Ishikawa (cell line): ENCODE measurements around the gene GZMM.

Experiments used
- CEBPB ChIP-seq: IDR thresholded peaks from 2 replicates; pipeline ENCODE4 v1.6.1; 2012
- CREB1 ChIP-seq: IDR thresholded peaks from 2 replicates; pipeline ENCODE4 v1.6.1; 2012; ENCODE audit warnings: low read depth
- EGR1 ChIP-seq: IDR thresholded peaks from 2 replicates; pipeline ENCODE4 v1.6.1; 2012
- EP300 ChIP-seq: IDR thresholded peaks from 2 replicates; pipeline ENCODE4 v1.6.1; 2012; ENCODE audit warnings: borderline replicate concordance
- FOXM1 ChIP-seq: IDR thresholded peaks from 2 replicates; pipeline ENCODE4 v1.6.1; 2012; ENCODE audit warnings: low read depth, borderline replicate concordance
- NFIC ChIP-seq: IDR thresholded peaks from 2 replicates; pipeline ENCODE4 v1.6.1; 2012
- RAD21 ChIP-seq: IDR thresholded peaks from 2 replicates; pipeline ENCODE4 v1.6.1; 2012; ENCODE audit warnings: low read depth
- TAF1 ChIP-seq: IDR thresholded peaks from 2 replicates; pipeline ENCODE4 v1.6.1; 2012; ENCODE audit warnings: low read depth, mild to moderate bottlenecking
- TCF12 ChIP-seq: IDR thresholded peaks from 2 replicates; pipeline ENCODE4 v1.6.1; 2012; ENCODE audit warnings: low read depth
- TEAD4 ChIP-seq: IDR thresholded peaks from 2 replicates; pipeline ENCODE4 v1.6.1; 2012
- YY1 ChIP-seq: IDR thresholded peaks from 2 replicates; pipeline ENCODE4 v1.6.1; 2012; ENCODE audit warnings: low read depth
- ZBTB7A ChIP-seq: IDR thresholded peaks from 2 replicates; pipeline ENCODE4 v1.6.1; 2012; ENCODE audit warnings: low read depth
- TF ChIP-seq, protein P1 (sequence below): IDR thresholded peaks from 2 replicates; pipeline ENCODE4 v1.6.1; 2012; ENCODE audit warnings: low read depth, mild to moderate bottlenecking
- TF ChIP-seq, protein P2 (sequence below): IDR thresholded peaks from 2 replicates; pipeline ENCODE4 v1.6.1; 2012
- TF ChIP-seq, protein P3 (sequence below): IDR thresholded peaks from 2 replicates; pipeline ENCODE4 v1.6.1; 2012

The GZMM gene

DNA sequence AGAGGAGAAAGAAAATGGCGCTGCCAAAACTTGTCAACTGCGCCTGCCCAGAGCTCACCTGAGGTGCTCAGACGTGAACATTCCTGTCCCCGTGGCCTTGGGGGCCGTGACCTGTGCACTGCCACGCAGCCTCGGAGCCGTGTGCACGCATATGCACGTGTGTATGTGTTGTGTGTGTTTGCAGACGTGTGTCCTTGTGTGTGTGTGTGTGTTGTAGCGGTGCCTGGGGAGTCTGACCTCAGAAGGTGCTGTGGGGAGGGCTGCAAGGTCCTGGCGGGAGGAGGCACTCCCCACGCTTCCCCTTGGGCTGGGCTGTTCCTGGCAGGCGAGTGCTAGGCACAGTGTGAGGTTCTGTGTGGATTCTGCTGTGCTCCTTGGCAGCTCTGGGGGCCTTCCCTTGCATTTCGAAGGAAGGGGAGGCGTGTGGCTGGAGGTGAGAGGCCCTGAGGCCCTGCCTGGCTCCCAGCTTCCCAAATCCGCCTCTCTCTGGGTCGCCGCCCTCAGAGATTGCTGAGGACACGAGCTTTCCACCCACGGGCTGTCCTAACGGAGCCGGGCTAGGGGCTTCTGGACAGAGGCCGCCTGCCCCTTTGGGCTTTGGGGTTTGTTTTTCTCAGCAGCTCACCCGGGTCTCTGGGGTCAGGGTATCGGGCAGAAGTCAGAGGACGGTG, 33.0 kb downstream of the GZMM start:
- TF ChIP-seq EGR1: no peak
- no peak for TF ChIP-seq ZBTB7A
- no peak for TF ChIP-seq NFIC
- TF ChIP-seq RAD21: no peak
- no peak for TF ChIP-seq EP300
- TF ChIP-seq, protein P1, sequence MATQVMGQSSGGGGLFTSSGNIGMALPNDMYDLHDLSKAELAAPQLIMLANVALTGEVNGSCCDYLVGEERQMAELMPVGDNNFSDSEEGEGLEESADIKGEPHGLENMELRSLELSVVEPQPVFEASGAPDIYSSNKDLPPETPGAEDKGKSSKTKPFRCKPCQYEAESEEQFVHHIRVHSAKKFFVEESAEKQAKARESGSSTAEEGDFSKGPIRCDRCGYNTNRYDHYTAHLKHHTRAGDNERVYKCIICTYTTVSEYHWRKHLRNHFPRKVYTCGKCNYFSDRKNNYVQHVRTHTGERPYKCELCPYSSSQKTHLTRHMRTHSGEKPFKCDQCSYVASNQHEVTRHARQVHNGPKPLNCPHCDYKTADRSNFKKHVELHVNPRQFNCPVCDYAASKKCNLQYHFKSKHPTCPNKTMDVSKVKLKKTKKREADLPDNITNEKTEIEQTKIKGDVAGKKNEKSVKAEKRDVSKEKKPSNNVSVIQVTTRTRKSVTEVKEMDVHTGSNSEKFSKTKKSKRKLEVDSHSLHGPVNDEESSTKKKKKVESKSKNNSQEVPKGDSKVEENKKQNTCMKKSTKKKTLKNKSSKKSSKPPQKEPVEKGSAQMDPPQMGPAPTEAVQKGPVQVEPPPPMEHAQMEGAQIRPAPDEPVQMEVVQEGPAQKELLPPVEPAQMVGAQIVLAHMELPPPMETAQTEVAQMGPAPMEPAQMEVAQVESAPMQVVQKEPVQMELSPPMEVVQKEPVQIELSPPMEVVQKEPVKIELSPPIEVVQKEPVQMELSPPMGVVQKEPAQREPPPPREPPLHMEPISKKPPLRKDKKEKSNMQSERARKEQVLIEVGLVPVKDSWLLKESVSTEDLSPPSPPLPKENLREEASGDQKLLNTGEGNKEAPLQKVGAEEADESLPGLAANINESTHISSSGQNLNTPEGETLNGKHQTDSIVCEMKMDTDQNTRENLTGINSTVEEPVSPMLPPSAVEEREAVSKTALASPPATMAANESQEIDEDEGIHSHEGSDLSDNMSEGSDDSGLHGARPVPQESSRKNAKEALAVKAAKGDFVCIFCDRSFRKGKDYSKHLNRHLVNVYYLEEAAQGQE: no peak
- TF ChIP-seq YY1: no peak
- TF ChIP-seq, protein P2, sequence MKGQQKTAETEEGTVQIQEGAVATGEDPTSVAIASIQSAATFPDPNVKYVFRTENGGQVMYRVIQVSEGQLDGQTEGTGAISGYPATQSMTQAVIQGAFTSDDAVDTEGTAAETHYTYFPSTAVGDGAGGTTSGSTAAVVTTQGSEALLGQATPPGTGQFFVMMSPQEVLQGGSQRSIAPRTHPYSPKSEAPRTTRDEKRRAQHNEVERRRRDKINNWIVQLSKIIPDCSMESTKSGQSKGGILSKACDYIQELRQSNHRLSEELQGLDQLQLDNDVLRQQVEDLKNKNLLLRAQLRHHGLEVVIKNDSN: no peak
- TF ChIP-seq CEBPB: no peak
- no peak for TF ChIP-seq FOXM1
- no peak for TF ChIP-seq TAF1
- no peak for TF ChIP-seq TEAD4
- TF ChIP-seq CREB1: no peak
- TF ChIP-seq, protein P3, sequence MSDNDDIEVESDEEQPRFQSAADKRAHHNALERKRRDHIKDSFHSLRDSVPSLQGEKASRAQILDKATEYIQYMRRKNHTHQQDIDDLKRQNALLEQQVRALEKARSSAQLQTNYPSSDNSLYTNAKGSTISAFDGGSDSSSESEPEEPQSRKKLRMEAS: no peak

DNA sequence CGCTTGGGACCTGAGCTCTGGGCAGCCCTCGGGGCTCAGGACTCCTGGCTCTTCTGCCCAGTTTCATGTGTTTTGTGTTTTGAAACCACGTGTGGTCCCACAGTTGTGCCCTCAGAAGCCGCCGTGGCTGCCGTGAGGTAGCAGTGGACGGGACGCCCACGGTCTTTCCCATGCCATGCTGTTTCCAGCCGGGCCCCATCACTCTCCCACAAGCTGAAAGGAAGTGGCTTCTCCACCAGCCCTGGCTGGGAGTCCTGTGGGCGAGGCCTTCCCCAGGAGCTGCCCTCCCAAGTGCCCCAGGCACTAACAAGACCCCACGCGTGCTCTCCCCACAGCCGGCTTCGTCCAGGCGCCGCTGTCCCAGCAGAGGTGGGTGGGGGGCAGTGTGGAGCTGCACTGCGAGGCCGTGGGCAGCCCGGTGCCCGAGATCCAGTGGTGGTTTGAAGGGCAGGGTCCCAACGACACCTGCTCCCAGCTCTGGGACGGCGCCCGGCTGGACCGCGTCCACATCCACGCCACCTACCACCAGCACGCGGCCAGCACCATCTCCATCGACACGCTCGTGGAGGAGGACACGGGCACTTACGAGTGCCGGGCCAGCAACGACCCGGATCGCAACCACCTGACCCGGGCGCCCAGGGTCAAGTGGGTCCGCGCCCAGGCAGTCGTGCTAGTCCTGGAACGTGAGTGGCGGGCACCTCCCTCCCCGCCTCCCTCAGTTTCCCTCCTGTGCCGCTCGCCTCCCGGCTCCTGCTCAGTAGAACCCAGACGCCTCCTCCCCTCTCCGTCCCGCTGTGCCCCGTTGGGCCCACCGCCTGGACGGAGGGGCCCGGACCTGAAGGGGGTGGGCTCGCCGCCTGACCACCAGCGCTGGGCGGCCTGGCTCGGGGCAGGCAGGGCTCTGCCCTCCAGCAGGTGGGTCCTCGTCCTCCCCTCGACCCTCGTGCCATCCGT, 33.9 kb downstream of the GZMM start:
- TF ChIP-seq, protein P2: no peak
- TF ChIP-seq ZBTB7A (no peak), RAD21 (no peak), YY1 (no peak), NFIC (no peak), CEBPB (no peak), CREB1 (no peak), TCF12 (no peak)
- TF ChIP-seq, protein P1: no peak
- TF ChIP-seq, protein P3: no peak

DNA sequence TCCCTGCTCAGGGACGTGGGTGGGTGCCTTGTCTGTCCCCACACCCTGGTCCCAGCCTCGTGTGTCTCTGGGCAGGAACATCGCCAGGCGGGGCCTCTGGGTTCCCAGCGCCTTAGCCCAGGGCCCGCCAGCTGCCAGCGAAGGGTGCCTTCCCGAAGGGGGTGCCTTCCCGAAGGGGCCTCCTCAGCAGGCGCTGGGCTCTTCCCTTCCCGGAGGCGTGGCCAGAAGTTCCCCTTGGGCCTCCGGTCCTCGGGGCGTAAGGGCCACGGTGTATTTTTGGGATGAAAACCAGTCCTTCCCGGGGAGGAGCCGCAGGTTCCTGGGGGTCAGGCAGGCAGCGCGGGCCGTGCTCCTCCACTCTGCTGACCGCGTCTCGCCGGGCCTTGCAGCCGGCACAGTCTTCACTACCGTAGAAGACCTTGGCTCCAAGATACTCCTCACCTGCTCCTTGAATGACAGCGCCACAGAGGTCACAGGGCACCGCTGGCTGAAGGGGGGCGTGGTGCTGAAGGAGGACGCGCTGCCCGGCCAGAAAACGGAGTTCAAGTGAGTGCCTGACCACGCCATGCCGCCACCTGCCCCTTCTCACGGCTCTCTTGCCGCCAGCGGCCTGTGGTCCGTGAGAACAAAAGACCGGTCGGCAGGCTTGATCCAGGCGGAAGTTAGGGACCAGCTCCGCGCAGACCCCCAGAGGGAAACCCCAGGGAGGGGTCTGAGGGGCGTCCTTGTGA, 35.4 kb downstream of the GZMM start:
- no peak for TF ChIP-seq ZBTB7A
- TF ChIP-seq CEBPB: no peak
- TF ChIP-seq EP300: no peak
- TF ChIP-seq NFIC: no peak
- TF ChIP-seq CREB1: no peak
- no peak for TF ChIP-seq RAD21
- TF ChIP-seq, protein P2: no peak
- TF ChIP-seq TEAD4: no peak
- TF ChIP-seq, protein P1: no peak
- TF ChIP-seq EGR1: no peak
